Neural cell (in vitro differentiated cells): ENCODE data around the gene SLCO4A1. TPM values are rescaled to one million over a fixed set of nuclear protein-coding genes. Genes with fewer than 3 reads are reported as not detected.

Source experiments
- H2AFZ ChIP-seq: fragments of 200-600, 300-800 bp; sonication (generic), shearing (Covaris generic); 2 replicates; pipeline ENCODE4 v1.6.0; 2014; ENCODE audit warnings: low read depth, mild to moderate bottlenecking, antibody characterized with exemption, low read length, moderate library complexity
- H3F3A ChIP-seq: fragments of 200-600 bp; shearing (Covaris generic); 2 replicates; pipeline ENCODE4 v1.6.1; 2016; ENCODE audit warnings: mild to moderate bottlenecking, moderate library complexity, mixed read lengths, antibody characterized with exemption, low read length; ENCODE audit not compliant: insufficient read depth, poor library complexity, severe bottlenecking
- H3K27ac ChIP-seq: fragments of 200-600, 300-800 bp; sonication (generic), shearing (Covaris generic); 2 replicates; pipeline ENCODE4 v1.5.1; 2014; ENCODE audit warnings: mild to moderate bottlenecking, low read length, moderate library complexity
- H3K27me3 ChIP-seq: fragments of 300-800, 200-600 bp; sonication (generic), shearing (Covaris generic); 2 replicates; pipeline ENCODE4 v1.6.0; 2014; ENCODE audit warnings: mild to moderate bottlenecking, low read depth, low read length, moderate library complexity; ENCODE audit not compliant: insufficient read depth
- H3K36me3 ChIP-seq: fragments of 300-800, 200-600 bp; sonication (generic), shearing (Covaris generic); 2 replicates; pipeline ENCODE4 v1.5.1; 2014; ENCODE audit warnings: mild to moderate bottlenecking, antibody characterized with exemption, low read length, moderate library complexity; ENCODE audit not compliant: insufficient read depth
- H3K4me2 ChIP-seq: fragments of 300-800, 200-600 bp; sonication (generic), shearing (Covaris generic); 2 replicates; pipeline ENCODE4 v1.6.0; 2014; ENCODE audit warnings: mild to moderate bottlenecking, low read length
- H3K4me3 ChIP-seq: fragments of 300-800, 200-600 bp; sonication (generic), shearing (Covaris generic); 2 replicates; pipeline ENCODE4 v1.5.1; 2014; ENCODE audit warnings: mild to moderate bottlenecking, low read length, moderate library complexity
- H3K79me2 ChIP-seq: fragments of 200-600 bp; shearing (Covaris generic); replicated peaks from 2 replicates; pipeline ENCODE4 v1.6.0; 2014; ENCODE audit warnings: mild to moderate bottlenecking, low read length, moderate library complexity; ENCODE audit not compliant: insufficient read depth
- H3K9ac ChIP-seq: fragments of 300-800, 200-600 bp; sonication (generic), shearing (Covaris generic); 2 replicates; pipeline ENCODE4 v1.6.1; 2016; ENCODE audit warnings: mild to moderate bottlenecking, low read length, mixed read lengths
- H3K9me2 ChIP-seq: fragments of 200-600 bp; shearing (Covaris generic); 2 replicates; pipeline ENCODE4 v1.6.1; 2016; ENCODE audit warnings: mild to moderate bottlenecking, low read length, mixed read lengths; ENCODE audit not compliant: insufficient read depth
- H3K9me3 ChIP-seq: fragments of 200-600, 300-800 bp; sonication (generic), shearing (Covaris generic); 2 replicates; pipeline ENCODE4 v1.6.1; 2016; ENCODE audit warnings: mild to moderate bottlenecking, mixed run types, low read length, moderate library complexity, mixed read lengths
- H4K20me1 ChIP-seq: fragments of 200-600 bp; shearing (Covaris generic); 2 replicates; pipeline ENCODE4 v1.6.1; 2016; ENCODE audit warnings: mild to moderate bottlenecking, mixed run types; ENCODE audit not compliant: insufficient read depth
- CTCF ChIP-seq: fragments of 450-650 bp; IDR thresholded peaks from 2 replicates; pipeline ENCODE4 v1.5.1; 2014; ENCODE audit warnings: antibody characterized with exemption, mild to moderate bottlenecking, moderate library complexity; ENCODE audit not compliant: poor library complexity, severe bottlenecking
- EP300 ChIP-seq: fragments of 450-650 bp; conservative IDR thresholded peaks from 2 replicates; pipeline ENCODE4 v1.6.1; 2014; ENCODE audit warnings: antibody characterized with exemption, mild to moderate bottlenecking, moderate library complexity; ENCODE audit not compliant: poor library complexity, severe bottlenecking
- EZH2 ChIP-seq: fragments of 200-600, 300-800 bp; shearing (Covaris generic), sonication (generic); IDR thresholded peaks from 2 replicates; pipeline ENCODE4 v1.6.1; 2014; ENCODE audit warnings: antibody characterized with exemption, low read length, borderline replicate concordance, mild to moderate bottlenecking; ENCODE audit not compliant: insufficient read depth, poor library complexity, severe bottlenecking
- MXI1 ChIP-seq: fragments of 450-650 bp; conservative IDR thresholded peaks from 2 replicates; pipeline ENCODE4 v1.6.1; 2014; ENCODE audit warnings: antibody characterized with exemption, mild to moderate bottlenecking; ENCODE audit not compliant: poor library complexity, severe bottlenecking
- POLR2AphosphoS5 ChIP-seq: IDR thresholded peaks from 2 replicates; pipeline ENCODE4 v1.6.1; 2012
- RAD21 ChIP-seq: fragments of 450-650 bp; conservative IDR thresholded peaks from 2 replicates; pipeline ENCODE4 v1.6.1; 2014; ENCODE audit warnings: antibody characterized with exemption, mild to moderate bottlenecking, moderate library complexity
- REST ChIP-seq: IDR thresholded peaks from 2 replicates; pipeline ENCODE4 v1.6.1; 2012; ENCODE audit warnings: borderline replicate concordance
- SMC3 ChIP-seq: fragments of 450-650 bp; conservative IDR thresholded peaks from 2 replicates; pipeline ENCODE4 v1.6.1; 2014; ENCODE audit warnings: antibody characterized with exemption, mild to moderate bottlenecking, moderate library complexity; ENCODE audit not compliant: poor library complexity
- TAF1 ChIP-seq: IDR thresholded peaks from 2 replicates; pipeline ENCODE4 v1.6.1; 2012; ENCODE audit warnings: low read depth
- polyA plus RNA-seq: library from polyadenylated mRNA; depleted of rRNA; stranded (reverse); fragments of >200 nt; gene quantifications from 2 replicates; pipeline ENCODE4 v1.2.3, GENCODE V29; 2014

The SLCO4A1 gene
- polyA plus RNA-seq, 1 donor from 2014 or later = 3.5 TPM

- no peak for TF ChIP-seq REST
Measured at GRCh38 chr20:62661647-62662046, 19.3 kb downstream of the SLCO4A1 start (continued).

- Histone ChIP-seq H3K9me3 (no peaks in the 10 kb centered on the region), H4K20me1 (no peaks in the 10 kb centered on the region), H3K36me3 (no peaks in the 10 kb centered on the region), H3K79me2 (no peaks in the 10 kb centered on the region), H3K4me2 (no peak overlapping the region), H3K9me2 (no peaks in the 10 kb centered on the region), H3F3A (no peaks in the 10 kb centered on the region), H3K27ac (no peak overlapping the region), H3K27me3 (no peaks in the 10 kb centered on the region), H3K9ac (no peak overlapping the region), H3K4me3 (no peak overlapping the region), H2AFZ (no peak overlapping the region)
- no peak for TF ChIP-seq REST
- TF ChIP-seq CTCF = no peak
- no peak for TF ChIP-seq EP300
- TF ChIP-seq RAD21 = no peak
- no peak for TF ChIP-seq POLR2AphosphoS5
- TF ChIP-seq TAF1 = no peak
- no peak for TF ChIP-seq EZH2
- TF ChIP-seq SMC3 = no peak
- TF ChIP-seq MXI1 = no peak
Measured at GRCh38 chr20:62662422-62662821, 20.1 kb downstream of the SLCO4A1 start.
